ENCODE results near the gene PLA2G4A. TPM values are rescaled to one million over a fixed set of nuclear protein-coding genes. Genes with fewer than 3 reads are reported as not detected.
A peak's percentile ranks its signal among the peaks of the same experiment; 100 is the strongest.

Gene PLA2G4A
- total RNA-seq, 1 donor: 12.3 TPM

DNA sequence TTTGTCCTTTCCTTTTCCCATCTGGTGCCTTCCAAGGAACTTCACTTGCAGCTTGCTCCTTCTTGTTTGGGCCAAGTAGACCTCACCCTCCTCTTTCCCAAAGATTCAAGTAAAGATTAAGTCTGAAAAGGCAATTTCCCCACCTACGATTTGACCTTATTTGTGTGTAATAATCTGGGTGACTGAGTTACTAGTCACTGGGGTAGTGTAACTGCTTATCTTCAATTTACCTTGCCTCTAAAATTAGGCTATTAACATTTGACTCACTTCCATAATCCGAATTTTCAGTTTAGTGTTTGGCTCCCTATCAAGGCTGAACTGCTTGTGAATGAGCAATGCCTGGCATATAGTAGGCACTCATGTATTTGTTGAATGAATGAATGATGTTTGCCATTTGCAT is 59.6 kb downstream of the PLA2G4A start:
- Histone ChIP-seq H3K4me3 (ENCODE audit: insufficient read depth, low read length) (no peak overlapping the region), H4K20me1 (ENCODE audit: insufficient read depth, low read length) (no peaks in the 10 kb centered on the region), H3K36me3 (ENCODE audit: insufficient read depth, low read length) (no peaks in the 10 kb centered on the region), H3K4me2 (ENCODE audit: insufficient read depth, low read length) (no peak overlapping the region), H3K27me3 (ENCODE audit: insufficient read depth, low read length) (no peaks in the 10 kb centered on the region), H3K27ac (ENCODE audit: low read depth, low read length) (no peak overlapping the region), H2AFZ (ENCODE audit: low read length) (no peak overlapping the region), H3K79me2 (ENCODE audit: insufficient read depth, low read length) (no peaks in the 10 kb centered on the region), H3K9me3 (ENCODE audit: low read depth, low read length) (no peaks in the 10 kb centered on the region), H3K4me1 (ENCODE audit: insufficient read depth, low read length) (peaks cover 4% of the 10 kb centered on the region)
- TF ChIP-seq, protein P1, sequence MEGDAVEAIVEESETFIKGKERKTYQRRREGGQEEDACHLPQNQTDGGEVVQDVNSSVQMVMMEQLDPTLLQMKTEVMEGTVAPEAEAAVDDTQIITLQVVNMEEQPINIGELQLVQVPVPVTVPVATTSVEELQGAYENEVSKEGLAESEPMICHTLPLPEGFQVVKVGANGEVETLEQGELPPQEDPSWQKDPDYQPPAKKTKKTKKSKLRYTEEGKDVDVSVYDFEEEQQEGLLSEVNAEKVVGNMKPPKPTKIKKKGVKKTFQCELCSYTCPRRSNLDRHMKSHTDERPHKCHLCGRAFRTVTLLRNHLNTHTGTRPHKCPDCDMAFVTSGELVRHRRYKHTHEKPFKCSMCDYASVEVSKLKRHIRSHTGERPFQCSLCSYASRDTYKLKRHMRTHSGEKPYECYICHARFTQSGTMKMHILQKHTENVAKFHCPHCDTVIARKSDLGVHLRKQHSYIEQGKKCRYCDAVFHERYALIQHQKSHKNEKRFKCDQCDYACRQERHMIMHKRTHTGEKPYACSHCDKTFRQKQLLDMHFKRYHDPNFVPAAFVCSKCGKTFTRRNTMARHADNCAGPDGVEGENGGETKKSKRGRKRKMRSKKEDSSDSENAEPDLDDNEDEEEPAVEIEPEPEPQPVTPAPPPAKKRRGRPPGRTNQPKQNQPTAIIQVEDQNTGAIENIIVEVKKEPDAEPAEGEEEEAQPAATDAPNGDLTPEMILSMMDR (IDR thresholded peaks at IDR 0.05; ENCODE audit: extremely low read depth, low read depth, low read length): no peak
- DNase-seq (ENCODE audit: insufficient read length, low spot score, missing footprints): no peak

DNA sequence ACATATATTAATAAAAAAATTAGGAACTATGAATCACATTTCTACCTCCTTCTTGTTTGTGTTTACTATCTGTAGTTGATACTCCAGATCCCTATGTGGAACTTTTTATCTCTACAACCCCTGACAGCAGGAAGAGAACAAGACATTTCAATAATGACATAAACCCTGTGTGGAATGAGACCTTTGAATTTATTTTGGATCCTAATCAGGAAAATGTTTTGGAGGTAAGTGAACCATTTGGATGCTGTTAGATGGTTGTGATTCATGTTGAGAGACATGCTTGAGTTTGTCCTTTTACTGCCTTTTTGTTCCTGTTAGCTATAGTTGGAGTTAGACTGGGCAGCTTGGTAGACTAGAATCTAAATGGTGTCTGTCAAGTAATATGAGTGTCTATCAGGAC is 64.2 kb downstream of the PLA2G4A start:
- Histone ChIP-seq H3K27ac (ENCODE audit: low read depth, low read length) (no peak overlapping the region), H3K4me1 (ENCODE audit: insufficient read depth, low read length) (peaks cover 12% of the 10 kb centered on the region), H3K4me3 (ENCODE audit: insufficient read depth, low read length) (no peak overlapping the region), H3K27me3 (ENCODE audit: insufficient read depth, low read length) (no peaks in the 10 kb centered on the region), H2AFZ (ENCODE audit: low read length) (peak overlapping the region; percentile 58), H3K79me2 (ENCODE audit: insufficient read depth, low read length) (no peaks in the 10 kb centered on the region), H3K36me3 (ENCODE audit: insufficient read depth, low read length) (no peaks in the 10 kb centered on the region), H3K4me2 (ENCODE audit: insufficient read depth, low read length) (no peak overlapping the region), H3K9me3 (ENCODE audit: low read depth, low read length) (no peaks in the 10 kb centered on the region), H4K20me1 (ENCODE audit: insufficient read depth, low read length) (no peaks in the 10 kb centered on the region)
- TF ChIP-seq, protein P1 (IDR thresholded peaks at IDR 0.05; ENCODE audit: extremely low read depth, low read depth, low read length): no peak
- DNase-seq (ENCODE audit: insufficient read length, low spot score, missing footprints): no peak

DNA sequence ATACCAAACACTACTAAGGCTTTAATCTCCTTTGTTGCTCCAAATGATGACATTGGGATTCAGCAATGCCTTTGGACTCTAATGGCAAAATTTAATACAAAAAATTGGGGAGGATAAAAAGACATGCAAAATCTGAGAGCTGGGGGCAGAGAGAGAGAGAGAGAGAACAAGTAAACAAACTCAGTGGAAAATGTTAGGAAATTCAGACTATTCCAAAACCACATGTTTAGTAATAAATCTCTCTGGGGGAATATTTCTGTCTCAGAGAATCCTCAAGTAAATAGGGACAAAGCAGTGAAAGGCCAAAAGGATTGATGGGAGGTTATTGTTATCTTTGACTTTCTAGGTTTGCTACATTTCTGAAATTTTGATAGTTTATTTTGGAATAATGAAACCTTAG is 65.7 kb downstream of the PLA2G4A start:
- Histone ChIP-seq H3K79me2 (ENCODE audit: insufficient read depth, low read length) (no peaks in the 10 kb centered on the region), H3K27ac (ENCODE audit: low read depth, low read length) (no peak overlapping the region), H3K9me3 (ENCODE audit: low read depth, low read length) (no peaks in the 10 kb centered on the region), H3K4me2 (ENCODE audit: insufficient read depth, low read length) (no peak overlapping the region), H2AFZ (ENCODE audit: low read length) (no peak overlapping the region), H3K4me1 (ENCODE audit: insufficient read depth, low read length) (peaks cover 12% of the 10 kb centered on the region), H3K36me3 (ENCODE audit: insufficient read depth, low read length) (no peaks in the 10 kb centered on the region), H3K27me3 (ENCODE audit: insufficient read depth, low read length) (no peaks in the 10 kb centered on the region), H3K4me3 (ENCODE audit: insufficient read depth, low read length) (no peak overlapping the region), H4K20me1 (ENCODE audit: insufficient read depth, low read length) (no peaks in the 10 kb centered on the region)
- TF ChIP-seq, protein P1 (IDR thresholded peaks at IDR 0.05; ENCODE audit: extremely low read depth, low read depth, low read length): no peak
- DNase-seq (ENCODE audit: insufficient read length, low spot score, missing footprints): no peak

DNA sequence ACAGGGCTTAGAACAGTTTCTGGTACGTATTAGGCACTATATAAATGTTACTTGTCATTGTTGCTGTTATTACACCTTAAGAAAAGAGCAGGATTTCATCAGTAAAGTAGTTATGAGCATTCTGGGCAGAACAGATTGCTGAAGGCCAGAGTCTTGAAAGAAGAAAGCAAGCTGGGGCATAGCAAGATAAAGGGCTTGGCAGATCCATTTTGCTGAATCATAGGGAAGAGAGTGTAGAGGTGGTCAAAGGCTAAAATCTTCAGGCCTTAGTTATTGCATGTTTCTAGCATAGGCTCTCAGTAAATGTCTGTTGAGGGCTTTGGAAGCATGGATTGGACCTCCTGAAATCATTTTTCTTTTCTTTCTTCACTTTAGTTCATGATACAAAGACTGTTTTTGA is 67.5 kb downstream of the PLA2G4A start:
- Histone ChIP-seq H3K36me3 (ENCODE audit: insufficient read depth, low read length) (no peaks in the 10 kb centered on the region), H3K27me3 (ENCODE audit: insufficient read depth, low read length) (no peaks in the 10 kb centered on the region), H3K27ac (ENCODE audit: low read depth, low read length) (peak overlapping the region; percentile 3), H3K9me3 (ENCODE audit: low read depth, low read length) (no peaks in the 10 kb centered on the region), H4K20me1 (ENCODE audit: insufficient read depth, low read length) (no peaks in the 10 kb centered on the region), H2AFZ (ENCODE audit: low read length) (no peak overlapping the region), H3K4me2 (ENCODE audit: insufficient read depth, low read length) (no peak overlapping the region), H3K4me3 (ENCODE audit: insufficient read depth, low read length) (no peak overlapping the region), H3K79me2 (ENCODE audit: insufficient read depth, low read length) (no peaks in the 10 kb centered on the region), H3K4me1 (ENCODE audit: insufficient read depth, low read length) (peaks cover 12% of the 10 kb centered on the region)
- TF ChIP-seq, protein P1 (IDR thresholded peaks at IDR 0.05; ENCODE audit: extremely low read depth, low read depth, low read length): no peak
- DNase-seq (ENCODE audit: insufficient read length, low spot score, missing footprints): peak; percentile 18

Data from osteoblast (primary cell).